ENCODE measurements around the gene SELENOI.

DNA sequence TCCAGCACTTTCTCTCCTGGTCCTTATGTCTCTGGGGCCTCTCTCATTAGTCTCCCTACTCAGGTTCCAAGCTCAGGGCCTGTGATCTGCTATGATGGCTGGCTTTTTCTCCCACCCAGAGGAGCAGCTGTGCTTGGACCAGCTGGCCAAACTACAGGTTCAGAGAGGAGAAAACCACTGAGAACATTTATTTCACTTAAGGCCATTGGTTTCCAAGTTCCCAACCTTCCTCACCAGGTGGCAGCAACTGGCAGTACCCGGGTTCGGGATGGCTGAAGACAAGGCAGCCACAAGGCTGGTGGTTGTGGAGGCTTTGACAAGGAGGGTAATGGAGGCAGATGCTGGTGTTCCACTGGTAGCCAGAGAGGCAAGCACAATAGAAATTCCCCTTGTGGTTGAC is 29.9 kb upstream of the SELENOI start:
- no peak for TF ChIP-seq CTCF (IDR thresholded peaks at IDR 0.05)
- TF ChIP-seq POLR2AphosphoS5 (IDR thresholded peaks at IDR 0.05): no peak
- TF ChIP-seq POLR2A (IDR thresholded peaks at IDR 0.05): no peak
